MCF 10A (cell line): ENCODE results near the gene REV3L. TPM values are rescaled to one million over a fixed set of nuclear protein-coding genes. Genes with fewer than 3 reads are reported as not detected.

ENCODE experiments used
- BruUV-seq: library from RNA; stranded (reverse); fragments of 400-500 nt; replicated peaks from 2 replicates; lab custom pipeline; 2021; lab: Mats Ljungman, UMichigan
- CTCF ChIA-PET: fragments of 300-600 bp; sonication (Branson Sonifier 250); formaldehyde crosslinking; extraction: SDS; loops from one replicate; lab custom pipeline; 2021; ENCODE audit warnings: antibody characterized with exemption, inconsistent platforms; lab: Yijun Ruan, JAX
- POLR2A ChIA-PET: fragments of 300-600, 350-650 bp; sonication (Branson Sonifier 250); formaldehyde crosslinking; extraction: SDS; loops from one replicate; lab custom pipeline; 2020; ENCODE audit warnings: antibody characterized with exemption, inconsistent platforms; lab: Yijun Ruan, JAX
- DNase-seq: peaks from one replicate; pipeline ENCODE4 v3.0.0-alpha.2; 2018; ENCODE audit not compliant: unreplicated experiment
- H3K27ac Mint-ChIP-seq: one replicate; pipeline ENCODE4 v1.8.0; 2022; ENCODE audit warnings: mild to moderate bottlenecking, low read depth, mixed read lengths; ENCODE audit not compliant: unreplicated experiment
- H3K27me3 Mint-ChIP-seq: one replicate; pipeline ENCODE4 v1.8.0; 2022; ENCODE audit warnings: mixed read lengths; ENCODE audit not compliant: insufficient read depth, unreplicated experiment
- H3K36me3 Mint-ChIP-seq: one replicate; pipeline ENCODE4 v1.8.0; 2022; ENCODE audit warnings: mild to moderate bottlenecking, moderate library complexity, mixed read lengths; ENCODE audit not compliant: insufficient read depth, unreplicated experiment
- H3K4me1 Mint-ChIP-seq: one replicate; pipeline ENCODE4 v1.8.0; 2022; ENCODE audit warnings: mixed read lengths; ENCODE audit not compliant: insufficient read depth, unreplicated experiment
- H3K4me3 Mint-ChIP-seq: one replicate; pipeline ENCODE4 v1.8.0; 2022; ENCODE audit warnings: mild to moderate bottlenecking, moderate library complexity, mixed read lengths; ENCODE audit not compliant: unreplicated experiment
- H3K9me3 Mint-ChIP-seq: one replicate; pipeline ENCODE4 v1.8.0; 2022; ENCODE audit warnings: mixed read lengths; ENCODE audit not compliant: unreplicated experiment
- CTCF ChIP-seq: fragments of 200-600 bp; IDR thresholded peaks from one replicate; pipeline ENCODE4 v1.8.0; 2022; ENCODE audit warnings: antibody characterized with exemption, mild to moderate bottlenecking; ENCODE audit not compliant: unreplicated experiment
- intact Hi-C: fragments of 100-400 bp; cut with micrococcal nuclease; formaldehyde crosslinking; loops from 2 replicates; pipeline ENCODE4 v1.14.1; 2022
- total RNA-seq: library from RNA; stranded (reverse); gene quantifications from 2 replicates; pipeline ENCODE4 v1.2.3, GENCODE V29; 2022

REV3L gene
- total RNA-seq, 1 experiment from 2014 or later: 31.2 TPM

- no peak for DNase-seq
- intact Hi-C loops: no loop called here
- H3K4me3 Mint-ChIP-seq: no peak overlapping the region
- ChIA-PET POLR2A (interaction anchor here (0.7 kb wide), 1 partner anchor 515 kb away, joined by 3 read pairs; no protein-coding TSS in a partner anchor), CTCF (interaction anchor here (1.0 kb wide), 1 partner anchor 35 kb away, joined by 6 read pairs; no protein-coding TSS in a partner anchor)
- no TSS peak for BruUV-seq
- H3K27me3 Mint-ChIP-seq: no peaks in the 10 kb centered on the region
- H3K9me3 Mint-ChIP-seq: peaks cover 26% of the 10 kb centered on the region
- H3K4me1 Mint-ChIP-seq: peaks cover 26% of the 10 kb centered on the region
- peaks cover 16% of the 10 kb centered on the region for H3K36me3 Mint-ChIP-seq
- no peak overlapping the region for H3K27ac Mint-ChIP-seq
- no peak for TF ChIP-seq CTCF
Measured at GRCh38 chr6:111458670-111459232, 24.3 kb downstream of the REV3L start.

- Mint-ChIP-seq H3K36me3 (peaks cover 16% of the 10 kb centered on the region), H3K4me1 (peaks cover 10% of the 10 kb centered on the region), H3K4me3 (no peak overlapping the region), H3K27ac (peak overlapping the region; percentile 35), H3K27me3 (no peaks in the 10 kb centered on the region), H3K9me3 (peaks cover 26% of the 10 kb centered on the region)
- DNase-seq: no peak
- BruUV-seq: no TSS peak
- no peak for TF ChIP-seq CTCF
- CTCF ChIA-PET: no interaction called here
- POLR2A ChIA-PET: interaction anchor here (1.1 to 1.2 kb wide), 2 partner anchors 150 to 209 kb away, joined by 3 read pairs; partner anchors contain the start of gene TRAF3IP2
- intact Hi-C loops: no loop called here
Measured at GRCh38 chr6:111456208-111456607, 26.8 kb downstream of the REV3L start.

- DNase-seq: no peak
- Mint-ChIP-seq H3K9me3 (no peaks in the 10 kb centered on the region), H3K27me3 (no peaks in the 10 kb centered on the region), H3K27ac (no peak overlapping the region), H3K36me3 (peaks cover 10% of the 10 kb centered on the region), H3K4me3 (no peak overlapping the region), H3K4me1 (peaks cover 14% of the 10 kb centered on the region)
- POLR2A ChIA-PET: interaction anchor here (1.8 kb wide), 1 partner anchor 13 kb away, joined by 5 read pairs; no protein-coding TSS in a partner anchor
- intact Hi-C loops: no loop called here
- no peak for TF ChIP-seq CTCF
- BruUV-seq: no TSS peak
- CTCF ChIA-PET: interaction anchor here (0.6 to 0.8 kb wide), 2 partner anchors 25 to 27 kb away, joined by 3 read pairs; no protein-coding TSS in a partner anchor
Measured at GRCh38 chr6:111450636-111451035, 32.4 kb downstream of the REV3L start.

GRCh38 chr6:111450087-111450486 lies 32.9 kb downstream of the REV3L start:
- no peaks in the 10 kb centered on the region for H3K27me3 Mint-ChIP-seq
- no peak overlapping the region for H3K4me3 Mint-ChIP-seq
- peaks cover 17% of the 10 kb centered on the region for H3K4me1 Mint-ChIP-seq
- no peak for DNase-seq
- TF ChIP-seq CTCF: no peak
- ChIA-PET POLR2A (interaction anchor here (0.6 to 1.8 kb wide), 2 partner anchors 13 to 155 kb away, joined by 4 to 5 read pairs; no protein-coding TSS in a partner anchor), CTCF (interaction anchor here (0.8 to 1.1 kb wide), 2 partner anchors 11 to 24 kb away, joined by 3 read pairs; no protein-coding TSS in a partner anchor)
- no peaks in the 10 kb centered on the region for H3K9me3 Mint-ChIP-seq
- intact Hi-C loops: no loop called here
- H3K36me3 Mint-ChIP-seq: peaks cover 6% of the 10 kb centered on the region
- no peak overlapping the region for H3K27ac Mint-ChIP-seq
- no TSS peak for BruUV-seq
